ENCODE results near the gene SLC25A24.

GRCh38 chr1:108179018-108179417 is 21.1 kb downstream of the SLC25A24 start:
- TF ChIP-seq SUZ12 (IDR thresholded peaks at IDR 0.05; ENCODE audit: extremely low read depth, insufficient read depth, insufficient read length) (no peak), YY1 (IDR thresholded peaks at IDR 0.05; ENCODE audit: insufficient read depth, insufficient read length) (no peak), ZNF274 (IDR thresholded peaks at IDR 0.05; ENCODE audit: low read depth, low read length) (no peak)

All from NT2/D1 (cell line).